Adrenal gland (tissue), 5 donors: Measurements from ENCODE around the gene SOX11.

Source experiments
- POLR2A ChIP-seq, 2 donors: fragments of 450-650 bp; IDR thresholded peaks; one replicate each; pipeline ENCODE4 v1.6.1; 2017; ENCODE audit warnings: antibody characterized with exemption in 2 of 2, mild to moderate bottlenecking in 2 of 2, moderate library complexity in 1 of 2
- TF ChIP-seq, protein P1 (sequence below), 6 experiments: fragments of 450-650 bp in 4 of 6; fragments of 200-600 bp in 2 of 6; sonication (generic) in 1 of 6; IDR thresholded peaks; 1 replicate in 5 of 6; 2 replicates in 1 of 6; pipeline versions ENCODE4 v1.5.1 to v1.8.0; 2016 to 2021; ENCODE audit warnings: antibody characterized with exemption in 6 of 6, mild to moderate bottlenecking in 2 of 6, moderate library complexity in 1 of 6
- donor health status: DM: no; HTN: no; CAD: no.

DNA sequence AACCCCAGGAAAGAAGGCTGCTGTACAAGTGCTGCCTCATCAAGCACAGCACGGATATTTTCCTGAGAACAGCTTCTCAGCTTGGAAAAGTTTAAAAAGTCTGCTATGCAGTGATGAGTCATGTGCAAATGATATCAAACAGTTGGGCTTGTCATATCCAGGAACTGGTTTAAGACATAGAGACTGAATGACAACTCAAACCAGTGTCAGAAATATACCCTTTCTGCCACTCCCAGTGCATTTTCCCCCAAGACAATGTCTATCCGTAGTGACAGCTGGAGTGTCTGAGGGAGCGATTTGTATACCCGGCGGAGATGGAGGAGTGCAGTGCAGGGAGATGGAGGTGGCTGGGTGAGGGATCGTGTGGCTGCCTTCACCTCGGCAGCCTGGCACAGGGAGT is 28.2 kb downstream of the SOX11 start:
- TF ChIP-seq, protein P1, sequence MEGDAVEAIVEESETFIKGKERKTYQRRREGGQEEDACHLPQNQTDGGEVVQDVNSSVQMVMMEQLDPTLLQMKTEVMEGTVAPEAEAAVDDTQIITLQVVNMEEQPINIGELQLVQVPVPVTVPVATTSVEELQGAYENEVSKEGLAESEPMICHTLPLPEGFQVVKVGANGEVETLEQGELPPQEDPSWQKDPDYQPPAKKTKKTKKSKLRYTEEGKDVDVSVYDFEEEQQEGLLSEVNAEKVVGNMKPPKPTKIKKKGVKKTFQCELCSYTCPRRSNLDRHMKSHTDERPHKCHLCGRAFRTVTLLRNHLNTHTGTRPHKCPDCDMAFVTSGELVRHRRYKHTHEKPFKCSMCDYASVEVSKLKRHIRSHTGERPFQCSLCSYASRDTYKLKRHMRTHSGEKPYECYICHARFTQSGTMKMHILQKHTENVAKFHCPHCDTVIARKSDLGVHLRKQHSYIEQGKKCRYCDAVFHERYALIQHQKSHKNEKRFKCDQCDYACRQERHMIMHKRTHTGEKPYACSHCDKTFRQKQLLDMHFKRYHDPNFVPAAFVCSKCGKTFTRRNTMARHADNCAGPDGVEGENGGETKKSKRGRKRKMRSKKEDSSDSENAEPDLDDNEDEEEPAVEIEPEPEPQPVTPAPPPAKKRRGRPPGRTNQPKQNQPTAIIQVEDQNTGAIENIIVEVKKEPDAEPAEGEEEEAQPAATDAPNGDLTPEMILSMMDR (IDR thresholded peaks at IDR 0.05): no peak
- no peak for TF ChIP-seq POLR2A (IDR thresholded peaks at IDR 0.05)
